ENCODE data around the gene PRKD3.

The PRKD3 gene

GRCh38 chr2:37364351-37364750 is 39.7 kb upstream of the PRKD3 start:
- no peak for TF ChIP-seq CTCF (IDR thresholded peaks at IDR 0.05; ENCODE audit: borderline replicate concordance, insufficient read depth, low read depth, low read length)

GRCh38 chr2:37361994-37362698 is 37.5 kb upstream of the PRKD3 start:
- no peak overlapping the region for H3K4me3 ChIP-seq (ENCODE audit: low read depth, low read length)
- no peak for TF ChIP-seq CTCF (IDR thresholded peaks at IDR 0.05; ENCODE audit: borderline replicate concordance, insufficient read depth, low read depth, low read length)

More at GRCh38 chr2:37364351-37364750, 39.7 kb upstream of the PRKD3 start:
- H3K4me3 ChIP-seq (ENCODE audit: low read depth, low read length): no peak overlapping the region

GRCh38 chr2:37361216-37361815 is 36.7 kb upstream of the PRKD3 start:
- no peak for TF ChIP-seq CTCF (IDR thresholded peaks at IDR 0.05; ENCODE audit: borderline replicate concordance, insufficient read depth, low read depth, low read length)
- no peak overlapping the region for H3K4me3 ChIP-seq (ENCODE audit: low read depth, low read length)

GRCh38 chr2:37358466-37358865 is 33.8 kb upstream of the PRKD3 start:
- no peak for TF ChIP-seq CTCF (IDR thresholded peaks at IDR 0.05; ENCODE audit: borderline replicate concordance, insufficient read depth, low read depth, low read length)
- no peak overlapping the region for H3K4me3 ChIP-seq (ENCODE audit: low read depth, low read length)

- H3K4me3 ChIP-seq (ENCODE audit: low read depth, low read length): no peak overlapping the region
- TF ChIP-seq CTCF (IDR thresholded peaks at IDR 0.05; ENCODE audit: borderline replicate concordance, insufficient read depth, low read depth, low read length): no peak
Measured at GRCh38 chr2:37357530-37357929, 32.9 kb upstream of the PRKD3 start.

GRCh38 chr2:37357069-37357468 is 32.4 kb upstream of the PRKD3 start:
- TF ChIP-seq CTCF (IDR thresholded peaks at IDR 0.05; ENCODE audit: borderline replicate concordance, insufficient read depth, low read depth, low read length): no peak

GRCh38 chr2:37356299-37356698 is 31.7 kb upstream of the PRKD3 start:
- no peak for TF ChIP-seq CTCF (IDR thresholded peaks at IDR 0.05; ENCODE audit: borderline replicate concordance, insufficient read depth, low read depth, low read length)
- no peak overlapping the region for H3K4me3 ChIP-seq (ENCODE audit: low read depth, low read length)

More at GRCh38 chr2:37357069-37357468, 32.4 kb upstream of the PRKD3 start:
- H3K4me3 ChIP-seq (ENCODE audit: low read depth, low read length): no peak overlapping the region
